ENCODE results near the gene PPP4R2. TPM values are rescaled to one million over a fixed set of nuclear protein-coding genes. Genes with fewer than 3 reads are reported as not detected.

PPP4R2 gene
- total and polyA plus RNA-seq, 9 of the 15 experiments (the other 6 are each of a cell fraction or from before 2014, with no cell fraction given) = 11.0 to 49.6 (median 31.6) TPM

DNA sequence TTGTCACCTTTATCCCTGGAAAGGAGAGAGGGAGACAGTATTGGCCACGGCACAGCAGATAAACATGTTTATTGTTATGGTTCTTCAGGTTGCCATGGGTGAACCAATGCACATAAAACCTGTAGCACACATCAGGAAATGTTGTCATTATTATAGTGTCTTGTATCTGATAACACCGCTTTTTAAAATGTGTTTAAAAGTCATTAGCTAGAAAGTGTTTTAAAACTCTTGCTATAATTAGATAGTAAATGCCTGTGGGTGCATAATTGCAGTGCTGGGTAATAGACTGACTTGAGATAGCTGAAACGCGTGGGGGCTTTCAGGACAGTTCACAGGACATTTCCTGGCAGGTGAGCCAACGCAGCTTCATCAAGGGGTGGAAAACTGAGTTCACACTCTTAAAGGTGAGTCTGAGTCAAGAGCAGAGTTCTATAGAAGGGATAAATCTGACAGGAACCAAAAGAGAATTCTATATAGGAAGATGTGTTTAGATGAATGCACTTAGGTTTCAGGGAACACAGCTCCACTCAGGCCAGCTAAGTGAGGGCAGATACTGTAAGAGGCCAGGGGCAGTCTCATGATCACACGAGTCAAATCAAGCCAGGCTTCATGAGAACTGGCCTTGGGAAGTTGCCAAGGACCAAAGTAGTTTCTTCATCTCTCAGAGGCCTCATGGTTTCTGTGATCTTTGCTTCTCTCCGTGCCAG, 35.6 kb upstream of the PPP4R2 start:
- Histone ChIP-seq H3K9me1 (ENCODE audit: control insufficient read depth, insufficient read depth, low read length) (no peaks in the 10 kb centered on the region), H3K27ac (ENCODE audit: extremely low read depth, low read depth, low read length) (no peak overlapping the region), H2AFZ (ENCODE audit: low read depth, low read length) (no peak overlapping the region), H3K4me3 (no peak overlapping the region), H3K4me2 (ENCODE audit: insufficient read depth, low read length) (no peak overlapping the region), H3K36me3 (ENCODE audit: control insufficient read depth, insufficient read depth, low read length) (no peaks in the 10 kb centered on the region), H3K4me1 (replicated peaks in 1 of 2; ENCODE audit: control insufficient read depth in 2 of 2, insufficient read depth in 2 of 2, low read length in 2 of 2) (no peaks in the 10 kb centered on the region), H3K79me2 (ENCODE audit: control insufficient read depth, insufficient read depth, low read length) (no peaks in the 10 kb centered on the region), H4K20me1 (replicated peaks; ENCODE audit: control insufficient read depth, insufficient read depth, low read length) (no peaks in the 10 kb centered on the region), H3K27me3 (ENCODE audit: control insufficient read depth in 2 of 2, insufficient read depth in 2 of 2, low read length in 2 of 2) (no peaks in the 10 kb centered on the region), H3K9ac (ENCODE audit: insufficient read depth in 1 of 2, low read depth in 2 of 2, low read length in 2 of 2) (no peak overlapping the region), H3K9me3 (replicated peaks; ENCODE audit: control insufficient read depth, insufficient read depth, low read depth, low read length) (no peaks in the 10 kb centered on the region)
- peak; percentile 49; the same call in 1 of the 3 replicates for ATAC-seq
- CTCF ChIA-PET (ENCODE audit: low intra/inter-chr PET ratio) = no interaction called here
- no peak for FAIRE-seq
- no TSS peak for BruUV-seq (replicated peaks)
- 0 out of 2 replicates have a peak, but pooled peaks have one; percentile 25 for TF ChIP-seq CEBPB (tag; IDR thresholded peaks at IDR 0.05)
- peak; percentile 44 for TF ChIP-seq RFX1 (IDR thresholded peaks at IDR 0.05)
- peak; percentile 96 for TF ChIP-seq FOXJ2 (tag; IDR thresholded peaks at IDR 0.05)
- no peak for TF ChIP-seq CEBPG (CRISPR knock-in tag; IDR thresholded peaks at IDR 0.05)
- TF ChIP-seq CEBPG (tag; conservative IDR thresholded peaks at IDR 0.05 in 1 of 2, IDR thresholded peaks at IDR 0.05 in 1 of 2) = peak; percentile 46 to 67; a peak in 3 of 4 replicates
- TF ChIP-seq CSDE1 (IDR thresholded peaks at IDR 0.05) = no peak
- TF ChIP-seq ZFX (CRISPR knock-in tag; IDR thresholded peaks at IDR 0.05) = no peak
- no peak for TF ChIP-seq ZNF212 (CRISPR knock-in tag; IDR thresholded peaks at IDR 0.05)
- TF ChIP-seq SMARCC2 (IDR thresholded peaks at IDR 0.05; ENCODE audit: low read depth) = no peak
- TF ChIP-seq, protein P1, sequence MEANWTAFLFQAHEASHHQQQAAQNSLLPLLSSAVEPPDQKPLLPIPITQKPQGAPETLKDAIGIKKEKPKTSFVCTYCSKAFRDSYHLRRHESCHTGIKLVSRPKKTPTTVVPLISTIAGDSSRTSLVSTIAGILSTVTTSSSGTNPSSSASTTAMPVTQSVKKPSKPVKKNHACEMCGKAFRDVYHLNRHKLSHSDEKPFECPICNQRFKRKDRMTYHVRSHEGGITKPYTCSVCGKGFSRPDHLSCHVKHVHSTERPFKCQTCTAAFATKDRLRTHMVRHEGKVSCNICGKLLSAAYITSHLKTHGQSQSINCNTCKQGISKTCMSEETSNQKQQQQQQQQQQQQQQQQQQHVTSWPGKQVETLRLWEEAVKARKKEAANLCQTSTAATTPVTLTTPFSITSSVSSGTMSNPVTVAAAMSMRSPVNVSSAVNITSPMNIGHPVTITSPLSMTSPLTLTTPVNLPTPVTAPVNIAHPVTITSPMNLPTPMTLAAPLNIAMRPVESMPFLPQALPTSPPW (CRISPR knock-in tag; IDR thresholded peaks at IDR 0.05) = no peak
- intact Hi-C loops (cut with micrococcal nuclease) (no loop called here), in situ Hi-C loops (cut with MboI) (no loop called here)
- DNase-seq (ENCODE audit: extremely low read depth in 1 of 4, low spot score in 3 of 4) = peak in 1 of 4 experiments; percentile 12
- WGBS (ENCODE audit: insufficient coverage, low coverage, missing lambda C conversion rate) = 37% methylated on average over 6 of the region's 7 CpGs
- POLR2A ChIA-PET = no interaction called here
